Measurements from ENCODE around the gene INSC.

INSC gene

GRCh38 chr11:15190611-15191010 lies 75.9 kb downstream of the INSC start:
- DNase-seq, result no peak

- DNase-seq, result no peak
Measured at GRCh38 chr11:15192005-15192556, 77.4 kb downstream of the INSC start.

- DNase-seq, result no peak
Measured at GRCh38 chr11:15194671-15195415, 80.1 kb downstream of the INSC start.

GRCh38 chr11:15195454-15196200 lies 80.9 kb downstream of the INSC start:
- no peak for DNase-seq

- no peak for DNase-seq
Measured at GRCh38 chr11:15196704-15197103, 82.0 kb downstream of the INSC start.

- no peak for DNase-seq
Measured at GRCh38 chr11:15197696-15198095, 83.0 kb downstream of the INSC start.

- DNase-seq, result no peak
Measured at GRCh38 chr11:15198284-15198683, 83.6 kb downstream of the INSC start.

- no peak for DNase-seq
Measured at GRCh38 chr11:15199693-15200092, 85.0 kb downstream of the INSC start.

- DNase-seq, result no peak
Measured at GRCh38 chr11:15200696-15201095, 86.0 kb downstream of the INSC start.

- no peak for DNase-seq
Measured at GRCh38 chr11:15201586-15201985, 86.9 kb downstream of the INSC start.

GRCh38 chr11:15202626-15203025 lies 87.9 kb downstream of the INSC start:
- DNase-seq, result no peak

- DNase-seq, result no peak
Measured at GRCh38 chr11:15204711-15205110, 90.0 kb downstream of the INSC start.

- no peak for DNase-seq
Measured at GRCh38 chr11:15206791-15207190, 92.1 kb downstream of the INSC start.

GRCh38 chr11:15208378-15209222 lies 93.9 kb downstream of the INSC start:
- DNase-seq, result peak; percentile 42

- DNase-seq, result no peak
Measured at GRCh38 chr11:15212876-15213275, 98.2 kb downstream of the INSC start.

GRCh38 chr11:15213471-15214231 lies 98.9 kb downstream of the INSC start:
- no peak for DNase-seq

- DNase-seq, result no peak
Measured at GRCh38 chr11:15215005-15215404, 100.3 kb downstream of the INSC start.

- no peak for DNase-seq
Measured at GRCh38 chr11:15216678-15217077, 102.0 kb downstream of the INSC start.

- DNase-seq, result no peak
Measured at GRCh38 chr11:15217416-15217815, 102.7 kb downstream of the INSC start.

- no peak for DNase-seq
Measured at GRCh38 chr11:15222777-15223176, 108.1 kb downstream of the INSC start.

GRCh38 chr11:15223318-15223717 lies 108.6 kb downstream of the INSC start:
- DNase-seq, result no peak

GRCh38 chr11:15224466-15224865 lies 109.7 kb downstream of the INSC start:
- DNase-seq, result no peak
